ENCODE results near the gene IRAK4. TPM values are rescaled to one million over a fixed set of nuclear protein-coding genes. Genes with fewer than 3 reads are reported as not detected.
A peak's percentile ranks its signal among the peaks of the same experiment; 100 is the strongest.

The IRAK4 gene
- total RNA-seq, 1 donor from 2014 or later, result 7.5 TPM

DNA sequence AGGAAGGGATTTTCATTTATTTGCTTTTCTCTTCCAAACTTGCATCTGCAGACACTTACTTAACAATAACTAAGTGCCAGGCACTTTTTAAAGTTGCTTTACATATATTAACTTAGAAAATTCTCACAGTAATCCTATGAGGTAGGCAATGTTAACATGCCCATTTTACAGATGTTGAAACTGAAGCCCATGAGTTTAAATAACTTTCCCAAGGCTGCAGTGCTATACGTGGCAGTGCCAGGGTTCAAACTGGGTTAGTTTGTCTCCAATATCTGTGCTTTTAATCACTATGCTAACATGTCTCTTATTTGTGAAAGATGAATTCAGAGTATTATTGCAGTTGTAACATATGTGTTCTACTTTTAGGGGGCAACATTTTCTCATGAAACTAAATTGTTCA, 30.1 kb upstream of the IRAK4 start:
- H3K4me3 Mint-ChIP-seq (ENCODE audit: unreplicated experiment), result no peak overlapping the region
- TF ChIP-seq, protein P1, sequence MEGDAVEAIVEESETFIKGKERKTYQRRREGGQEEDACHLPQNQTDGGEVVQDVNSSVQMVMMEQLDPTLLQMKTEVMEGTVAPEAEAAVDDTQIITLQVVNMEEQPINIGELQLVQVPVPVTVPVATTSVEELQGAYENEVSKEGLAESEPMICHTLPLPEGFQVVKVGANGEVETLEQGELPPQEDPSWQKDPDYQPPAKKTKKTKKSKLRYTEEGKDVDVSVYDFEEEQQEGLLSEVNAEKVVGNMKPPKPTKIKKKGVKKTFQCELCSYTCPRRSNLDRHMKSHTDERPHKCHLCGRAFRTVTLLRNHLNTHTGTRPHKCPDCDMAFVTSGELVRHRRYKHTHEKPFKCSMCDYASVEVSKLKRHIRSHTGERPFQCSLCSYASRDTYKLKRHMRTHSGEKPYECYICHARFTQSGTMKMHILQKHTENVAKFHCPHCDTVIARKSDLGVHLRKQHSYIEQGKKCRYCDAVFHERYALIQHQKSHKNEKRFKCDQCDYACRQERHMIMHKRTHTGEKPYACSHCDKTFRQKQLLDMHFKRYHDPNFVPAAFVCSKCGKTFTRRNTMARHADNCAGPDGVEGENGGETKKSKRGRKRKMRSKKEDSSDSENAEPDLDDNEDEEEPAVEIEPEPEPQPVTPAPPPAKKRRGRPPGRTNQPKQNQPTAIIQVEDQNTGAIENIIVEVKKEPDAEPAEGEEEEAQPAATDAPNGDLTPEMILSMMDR (IDR thresholded peaks at IDR 0.05), result no peak
- no peaks in the 10 kb centered on the region for H3K4me1 Mint-ChIP-seq (ENCODE audit: low read depth)
- H3K9me3 Mint-ChIP-seq (ENCODE audit: low read depth), result peaks cover 2% of the 10 kb centered on the region
- H3K27me3 Mint-ChIP-seq (ENCODE audit: low read depth), result no peaks in the 10 kb centered on the region
- no peak overlapping the region for H3K27ac Mint-ChIP-seq (ENCODE audit: unreplicated experiment)
- no peak for DNase-seq (ENCODE audit: low spot score)
- peaks cover 3% of the 10 kb centered on the region for H3K36me3 Mint-ChIP-seq (ENCODE audit: low read depth)

DNA sequence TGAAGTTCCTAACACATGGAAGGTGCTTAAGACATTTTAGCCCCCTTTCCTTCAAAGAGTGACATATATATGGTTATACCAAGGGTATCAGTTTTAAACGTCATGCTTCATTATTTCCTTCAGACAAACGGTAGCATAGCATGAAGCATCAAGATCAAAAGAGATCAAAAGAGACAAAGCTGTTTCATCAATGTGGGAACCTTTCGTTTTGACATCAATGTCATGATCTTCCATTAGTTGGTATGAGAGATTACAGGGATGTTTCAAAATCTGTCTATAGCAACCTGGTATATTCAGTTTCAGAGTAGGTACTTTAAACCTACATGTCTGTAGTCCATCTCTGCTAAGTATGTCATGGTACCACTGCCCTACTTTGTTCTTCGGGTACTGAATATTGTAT, 28.5 kb upstream of the IRAK4 start:
- Mint-ChIP-seq H3K9me3 (ENCODE audit: low read depth) (peaks cover 2% of the 10 kb centered on the region), H3K36me3 (ENCODE audit: low read depth) (peaks cover 3% of the 10 kb centered on the region), H3K27me3 (ENCODE audit: low read depth) (no peaks in the 10 kb centered on the region), H3K4me1 (ENCODE audit: low read depth) (no peaks in the 10 kb centered on the region), H3K27ac (ENCODE audit: unreplicated experiment) (no peak overlapping the region), H3K4me3 (ENCODE audit: unreplicated experiment) (no peak overlapping the region)
- no peak for DNase-seq (ENCODE audit: low spot score)
- TF ChIP-seq, protein P1 (IDR thresholded peaks at IDR 0.05), result no peak

DNA sequence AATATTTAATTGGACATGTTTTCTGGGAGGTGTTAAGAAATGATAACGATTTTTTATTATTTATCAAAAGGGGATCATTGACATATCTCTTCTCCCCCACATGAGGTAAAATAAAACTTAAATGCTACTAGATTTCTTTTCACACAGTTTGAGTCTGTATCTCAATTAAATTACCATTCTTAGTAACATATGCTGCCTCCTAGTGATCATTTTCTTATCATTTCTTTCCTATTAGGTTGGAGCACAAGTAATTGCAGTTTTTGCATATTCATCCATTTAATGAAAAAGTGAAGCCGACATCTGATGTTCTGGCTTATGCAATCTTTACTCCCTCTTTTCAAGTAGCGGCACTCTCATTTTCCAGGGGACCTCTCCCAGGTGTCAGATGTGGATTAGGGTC, 25.1 kb upstream of the IRAK4 start:
- Mint-ChIP-seq H3K4me3 (ENCODE audit: unreplicated experiment) (no peak overlapping the region), H3K9me3 (ENCODE audit: low read depth) (no peaks in the 10 kb centered on the region), H3K27me3 (ENCODE audit: low read depth) (no peaks in the 10 kb centered on the region), H3K36me3 (ENCODE audit: low read depth) (peaks cover 2% of the 10 kb centered on the region), H3K4me1 (ENCODE audit: low read depth) (peaks cover 3% of the 10 kb centered on the region), H3K27ac (ENCODE audit: unreplicated experiment) (no peak overlapping the region)
- no peak for DNase-seq (ENCODE audit: low spot score)
- TF ChIP-seq, protein P1 (IDR thresholded peaks at IDR 0.05), result peak; percentile 53

DNA sequence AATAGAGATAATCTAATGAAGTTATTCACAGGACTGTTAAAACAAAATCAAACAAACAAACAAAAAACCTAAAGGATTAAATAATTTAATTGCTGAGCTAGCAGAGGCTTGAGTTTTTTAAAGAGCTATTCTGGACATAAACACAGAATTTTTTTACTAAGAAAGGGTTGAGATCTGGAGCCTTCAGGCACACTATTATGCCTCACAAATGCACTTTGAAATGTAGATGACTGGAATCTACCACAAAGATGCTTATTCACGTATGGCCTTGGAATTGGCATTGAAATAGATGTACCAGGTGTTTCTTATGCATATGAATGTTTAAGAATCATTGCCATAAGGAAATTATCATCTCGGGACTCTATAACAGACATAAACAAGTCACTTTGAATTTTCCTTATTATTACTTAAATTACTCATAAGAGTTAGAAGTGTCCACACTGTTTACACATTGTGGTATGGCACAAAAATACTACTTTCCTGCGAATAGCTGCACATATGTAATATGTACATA, 21.8 kb upstream of the IRAK4 start:
- no peaks in the 10 kb centered on the region for H3K27me3 Mint-ChIP-seq (ENCODE audit: low read depth)
- H3K4me1 Mint-ChIP-seq (ENCODE audit: low read depth), result peaks cover 13% of the 10 kb centered on the region
- H3K9me3 Mint-ChIP-seq (ENCODE audit: low read depth), result no peaks in the 10 kb centered on the region
- H3K36me3 Mint-ChIP-seq (ENCODE audit: low read depth), result no peaks in the 10 kb centered on the region
- TF ChIP-seq, protein P1 (IDR thresholded peaks at IDR 0.05), result no peak
- H3K4me3 Mint-ChIP-seq (ENCODE audit: unreplicated experiment), result no peak overlapping the region
- H3K27ac Mint-ChIP-seq (ENCODE audit: unreplicated experiment), result no peak overlapping the region
- DNase-seq (ENCODE audit: low spot score), result no peak

DNA sequence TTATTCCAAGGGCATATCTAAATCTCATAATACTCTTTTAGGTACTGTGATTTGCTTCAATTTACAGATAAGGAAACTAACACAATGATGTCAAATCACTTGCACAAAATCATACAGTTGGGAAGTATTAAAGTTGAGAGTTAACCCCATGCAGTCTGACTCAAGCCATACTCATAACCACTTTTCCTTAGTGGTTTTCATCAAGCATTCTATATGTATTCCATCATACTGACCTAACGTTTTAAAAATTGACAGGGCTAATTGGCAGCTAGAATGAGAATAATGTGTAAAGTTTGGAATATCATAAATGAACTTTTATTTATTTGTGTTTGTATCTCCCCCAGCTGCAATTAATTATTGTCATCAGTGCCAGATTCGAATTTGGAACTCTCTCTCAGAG, 21.1 kb upstream of the IRAK4 start:
- Mint-ChIP-seq H3K27ac (ENCODE audit: unreplicated experiment) (no peak overlapping the region), H3K9me3 (ENCODE audit: low read depth) (no peaks in the 10 kb centered on the region), H3K36me3 (ENCODE audit: low read depth) (no peaks in the 10 kb centered on the region), H3K4me3 (ENCODE audit: unreplicated experiment) (no peak overlapping the region), H3K27me3 (ENCODE audit: low read depth) (no peaks in the 10 kb centered on the region), H3K4me1 (ENCODE audit: low read depth) (peaks cover 17% of the 10 kb centered on the region)
- TF ChIP-seq, protein P1 (IDR thresholded peaks at IDR 0.05), result no peak
- no peak for DNase-seq (ENCODE audit: low spot score)

All from chondrocyte (in vitro differentiated cells).